B cell (primary cell): Measurements from ENCODE around the gene IRGQ. TPM values are rescaled to one million over a fixed set of nuclear protein-coding genes. Genes with fewer than 3 reads are reported as not detected.
A peak's percentile ranks its signal among the peaks of the same experiment; 100 is the strongest.

Experiments
- ATAC-seq: fragments of 200-7000 bp; cut with Tn5 transposase; one replicate; pipeline ENCODE4 v1.10.0; 2021; ENCODE audit warnings: low read depth, mild to moderate bottlenecking, moderate number of reproducible peaks, moderate library complexity
- CTCF ChIA-PET: fragments of 350-600 bp; sonication (Branson Sonifier 250); formaldehyde crosslinking; loops from one replicate; lab custom pipeline; 2021; ENCODE audit warnings: antibody characterized with exemption, inconsistent platforms; lab: Charles Lee
- POLR2A ChIA-PET: fragments of 350-600 bp; sonication (Branson Sonifier 250); formaldehyde crosslinking; loops from one replicate; lab custom pipeline; 2021; ENCODE audit warnings: antibody characterized with exemption; lab: Charles Lee
- DNase-seq: peaks from one replicate; pipeline ENCODE4 v3.0.0; 2013
- H2AFZ ChIP-seq: 2 replicates; pipeline ENCODE4 v1.6.1; 2012; ENCODE audit warnings: mild to moderate bottlenecking, low read depth, low read length; ENCODE audit not compliant: insufficient read depth, poor library complexity, severe bottlenecking
- H3K27ac ChIP-seq, 2 donors: 1 replicate in 1 of 2; 2 replicates in 1 of 2; pipeline ENCODE4 v1.5.1; 2012 to 2013; ENCODE audit warnings: low read length in 2 of 2, mild to moderate bottlenecking in 2 of 2, moderate library complexity in 1 of 2
- H3K27me3 ChIP-seq, 4 experiments: fragments of 200-600 bp in 1 of 4; sonication (generic) in 1 of 4; replicated peaks in 1 of 4; 1 replicate in 2 of 4; 2 replicates in 2 of 4; pipeline versions ENCODE4 v1.6.1 to v1.7.0; 2013 to 2016; ENCODE audit warnings: low read length in 3 of 4, mild to moderate bottlenecking in 2 of 4, mixed read lengths in 1 of 4, moderate library complexity in 1 of 4; ENCODE audit not compliant: insufficient read depth in 4 of 4, control insufficient read depth in 3 of 4; ENCODE audit errors: control extremely low read depth in 1 of 4
- H3K36me3 ChIP-seq, 2 experiments: replicated peaks in 1 of 2; 1 replicate in 1 of 2; 2 replicates in 1 of 2; pipeline versions ENCODE4 v1.6.1 to v1.7.1; 2013; ENCODE audit warnings: low read length in 1 of 2; ENCODE audit not compliant: insufficient read depth in 2 of 2, control insufficient read depth in 1 of 2; ENCODE audit errors: control extremely low read depth in 1 of 2, extremely low read depth in 1 of 2
- H3K4me1 ChIP-seq, 2 donors: fragments of 200-600 bp in 1 of 2; sonication (generic) in 1 of 2; 1 replicate in 1 of 2; 2 replicates in 1 of 2; pipeline versions ENCODE4 v1.5.1 to v1.6.1; 2013 to 2017; ENCODE audit warnings: low read length in 2 of 2; ENCODE audit not compliant: control insufficient read depth in 2 of 2, insufficient read depth in 2 of 2
- H3K4me2 ChIP-seq: replicated peaks from 2 replicates; pipeline ENCODE3; 2012; ENCODE audit warnings: mild to moderate bottlenecking, low read depth, low read length; ENCODE audit not compliant: poor library complexity, severe bottlenecking
- H3K4me3 ChIP-seq, 5 experiments: fragments of 200-600 bp in 1 of 5; sonication (generic) in 1 of 5; 1 replicate in 3 of 5; 2 replicates in 2 of 5; pipeline versions ENCODE4 v1.5.1 to v1.7.0; 2011 to 2016; ENCODE audit warnings: low read length in 4 of 5, mild to moderate bottlenecking in 4 of 5, low read depth in 2 of 5, control low read depth in 1 of 5, moderate library complexity in 1 of 5; ENCODE audit not compliant: insufficient read depth in 1 of 5; ENCODE audit errors: control extremely low read depth in 1 of 5, extremely low read depth in 1 of 5
- H3K79me2 ChIP-seq: fragments of 200-600 bp; sonication (generic); one replicate; pipeline ENCODE4 v1.6.0; 2016; ENCODE audit warnings: low read length; ENCODE audit not compliant: control insufficient read depth, insufficient read depth
- H3K9ac ChIP-seq: fragments of 200-600 bp; sonication (generic); 2 replicates; pipeline ENCODE4 v1.6.1; 2017; ENCODE audit warnings: mild to moderate bottlenecking, low read length, moderate library complexity
- H3K9me3 ChIP-seq, 3 donors: one replicate each; pipeline versions ENCODE4 v1.6.1 to v1.7.1; 2013; ENCODE audit warnings: low read length in 2 of 3; ENCODE audit not compliant: control insufficient read depth in 2 of 3, insufficient read depth in 1 of 3; ENCODE audit errors: control extremely low read depth in 1 of 3
- H4K20me1 ChIP-seq: 2 replicates; pipeline ENCODE4 v1.6.0; 2012; ENCODE audit warnings: mild to moderate bottlenecking, low read length; ENCODE audit not compliant: insufficient read depth, control insufficient read depth, poor library complexity, severe bottlenecking
- H3K27ac Mint-ChIP-seq: one replicate; pipeline ENCODE4 v1.8.0; 2021; ENCODE audit warnings: mixed read lengths
- H3K27me3 Mint-ChIP-seq: one replicate; pipeline ENCODE4 v1.8.0; 2021; ENCODE audit warnings: mixed read lengths
- H3K4me1 Mint-ChIP-seq: one replicate; pipeline ENCODE4 v1.8.0; 2021; ENCODE audit warnings: mixed read lengths
- H3K4me3 Mint-ChIP-seq: one replicate; pipeline ENCODE4 v1.8.0; 2021; ENCODE audit warnings: mixed read lengths
- H3K9me3 Mint-ChIP-seq: one replicate; pipeline ENCODE4 v1.8.0; 2022; ENCODE audit warnings: mixed read lengths; ENCODE audit not compliant: insufficient read depth
- EZH2 ChIP-seq: IDR thresholded peaks from 2 replicates; pipeline ENCODE4 v1.6.1; 2012; ENCODE audit warnings: borderline replicate concordance, low read depth, mild to moderate bottlenecking, moderate library complexity, low read length; ENCODE audit not compliant: insufficient read depth, poor library complexity, severe bottlenecking
- WGBS: methylation state at CpG from one replicate; pipeline ENCODE4 v1.1.5; 2013; ENCODE audit warnings: missing lambda C conversion rate; ENCODE audit not compliant: insufficient coverage; 5-methylcytosine and 5-hydroxymethylcytosine counted together
- intact Hi-C: fragments of 100-400 bp; cut with micrococcal nuclease; formaldehyde crosslinking; loops from one replicate; pipeline ENCODE4 v1.10.0; 2022
- polyA plus RNA-seq: library from polyadenylated mRNA; depleted of rRNA; stranded (reverse); fragments of >200 nt; gene quantifications from 2 replicates; pipeline ENCODE4 v1.2.3, GENCODE V29; 2012
- total RNA-seq, 2 donors: library from RNA; stranded (reverse); fragments of 120-200 nt in 1 of 2; gene quantifications; 1 replicate in 1 of 2; 2 replicates in 1 of 2; pipeline versions ENCODE4 v1.2.3 to v1.2.4, GENCODE V29; 2013 to 2022
- TF ChIP-seq, protein P1 (sequence below): fragments of 200-600 bp; IDR thresholded peaks from one replicate; pipeline ENCODE4 v1.8.0; 2022; ENCODE audit warnings: antibody characterized with exemption, mild to moderate bottlenecking

The IRGQ gene
- total and polyA plus RNA-seq, 2 donors (not counting 1 experiment from before 2014, with no cell fraction given) = 20.3 to 22.6 TPM

DNA sequence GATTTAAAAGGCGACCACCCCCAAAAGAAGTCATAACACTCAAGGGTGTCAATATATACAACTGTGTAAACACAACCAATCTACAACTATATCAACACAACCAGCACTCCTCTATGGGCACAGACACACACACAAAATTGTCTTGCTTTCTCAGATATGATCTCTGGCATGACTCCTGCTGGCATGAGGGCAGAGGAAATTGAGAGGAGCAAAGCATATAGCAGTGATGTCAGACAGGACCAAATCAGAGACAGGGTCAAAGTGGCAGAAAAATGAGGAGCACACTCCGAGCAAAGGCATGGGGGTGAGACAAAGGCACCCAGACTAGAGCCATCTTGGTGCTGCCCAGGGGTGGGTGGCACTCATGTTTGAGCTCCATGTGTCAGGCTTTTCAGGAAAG is 9.6 kb downstream of the IRGQ start:
- no peak for DNase-seq
- ChIA-PET CTCF (no interaction called here), POLR2A (no interaction called here)
- peaks cover 0 to 2% of the 10 kb centered on the region in 2 experiments for H3K36me3 ChIP-seq
- no peaks in the 10 kb centered on the region for H3K27me3 ChIP-seq
- H2AFZ ChIP-seq = no peak overlapping the region
- no peak for ATAC-seq
- no peaks in the 10 kb centered on the region for H3K27me3 Mint-ChIP-seq
- H3K9me3 ChIP-seq = peaks cover 0 to 8% (median 0%) of the 10 kb centered on the region in 3 donors
- H3K4me3 ChIP-seq = no peak overlapping the region
- intact Hi-C loops = no loop called here
- no peak overlapping the region for H3K9ac ChIP-seq
- peaks cover 56% of the 10 kb centered on the region for H3K4me1 Mint-ChIP-seq
- H3K27ac Mint-ChIP-seq = no peak overlapping the region
- no peaks in the 10 kb centered on the region for H3K9me3 Mint-ChIP-seq
- peaks cover 11% of the 10 kb centered on the region for H3K79me2 ChIP-seq
- no peak overlapping the region for H3K4me2 ChIP-seq
- WGBS = 79% methylated on average over 2 of the region's 2 CpGs
- no peak overlapping the region for H3K27ac ChIP-seq
- peaks cover 34 to 64% of the 10 kb centered on the region in 2 donors for H3K4me1 ChIP-seq
- TF ChIP-seq, protein P1, sequence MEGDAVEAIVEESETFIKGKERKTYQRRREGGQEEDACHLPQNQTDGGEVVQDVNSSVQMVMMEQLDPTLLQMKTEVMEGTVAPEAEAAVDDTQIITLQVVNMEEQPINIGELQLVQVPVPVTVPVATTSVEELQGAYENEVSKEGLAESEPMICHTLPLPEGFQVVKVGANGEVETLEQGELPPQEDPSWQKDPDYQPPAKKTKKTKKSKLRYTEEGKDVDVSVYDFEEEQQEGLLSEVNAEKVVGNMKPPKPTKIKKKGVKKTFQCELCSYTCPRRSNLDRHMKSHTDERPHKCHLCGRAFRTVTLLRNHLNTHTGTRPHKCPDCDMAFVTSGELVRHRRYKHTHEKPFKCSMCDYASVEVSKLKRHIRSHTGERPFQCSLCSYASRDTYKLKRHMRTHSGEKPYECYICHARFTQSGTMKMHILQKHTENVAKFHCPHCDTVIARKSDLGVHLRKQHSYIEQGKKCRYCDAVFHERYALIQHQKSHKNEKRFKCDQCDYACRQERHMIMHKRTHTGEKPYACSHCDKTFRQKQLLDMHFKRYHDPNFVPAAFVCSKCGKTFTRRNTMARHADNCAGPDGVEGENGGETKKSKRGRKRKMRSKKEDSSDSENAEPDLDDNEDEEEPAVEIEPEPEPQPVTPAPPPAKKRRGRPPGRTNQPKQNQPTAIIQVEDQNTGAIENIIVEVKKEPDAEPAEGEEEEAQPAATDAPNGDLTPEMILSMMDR = no peak
- no peak overlapping the region for H3K4me3 Mint-ChIP-seq
- no peaks in the 10 kb centered on the region for H4K20me1 ChIP-seq

GRCh38 chr19:43584484-43584883 is 11.4 kb downstream of the IRGQ start:
- no peak overlapping the region for H3K4me3 Mint-ChIP-seq
- DNase-seq = no peak

More at GRCh38 chr19:43584484-43584883, 11.4 kb downstream of the IRGQ start:
- no peaks in the 10 kb centered on the region for H3K9me3 Mint-ChIP-seq
- ATAC-seq = no peak
- peak overlapping the region; percentile 42 for H3K4me2 ChIP-seq
- H3K36me3 ChIP-seq = peaks cover 0 to 2% of the 10 kb centered on the region in 2 experiments
- no CpG with 5 or more reads among the region's 1 CpG for WGBS
- peaks cover 0 to 8% (median 0%) of the 10 kb centered on the region in 3 donors for H3K9me3 ChIP-seq
- H3K27ac Mint-ChIP-seq = peak overlapping the region; percentile 77
- H3K4me3 ChIP-seq = no peak overlapping the region
- CTCF ChIA-PET = interaction anchor here (1.1 to 2.1 kb wide), 3 partner anchors 10 to 137 kb away, joined by 4 to 14 read pairs (median 5); no protein-coding TSS in a partner anchor
- TF ChIP-seq, protein P1 = no peak
- no peak for TF ChIP-seq EZH2
- H3K27me3 Mint-ChIP-seq = no peaks in the 10 kb centered on the region
- peaks cover 48% of the 10 kb centered on the region for H3K4me1 Mint-ChIP-seq
- peak overlapping the region; percentile 0 to 66 for H3K27ac ChIP-seq
- peaks cover 29 to 66% of the 10 kb centered on the region in 2 donors for H3K4me1 ChIP-seq
- no peak overlapping the region for H2AFZ ChIP-seq
- H3K79me2 ChIP-seq = peaks cover 11% of the 10 kb centered on the region
- POLR2A ChIA-PET = no interaction called here
- H3K27me3 ChIP-seq = no peaks in the 10 kb centered on the region
- no peak overlapping the region for H3K9ac ChIP-seq
- H4K20me1 ChIP-seq = no peaks in the 10 kb centered on the region
- intact Hi-C loops = no loop called here
